ENCODE data around the gene SBF1.

Gene SBF1

DNA sequence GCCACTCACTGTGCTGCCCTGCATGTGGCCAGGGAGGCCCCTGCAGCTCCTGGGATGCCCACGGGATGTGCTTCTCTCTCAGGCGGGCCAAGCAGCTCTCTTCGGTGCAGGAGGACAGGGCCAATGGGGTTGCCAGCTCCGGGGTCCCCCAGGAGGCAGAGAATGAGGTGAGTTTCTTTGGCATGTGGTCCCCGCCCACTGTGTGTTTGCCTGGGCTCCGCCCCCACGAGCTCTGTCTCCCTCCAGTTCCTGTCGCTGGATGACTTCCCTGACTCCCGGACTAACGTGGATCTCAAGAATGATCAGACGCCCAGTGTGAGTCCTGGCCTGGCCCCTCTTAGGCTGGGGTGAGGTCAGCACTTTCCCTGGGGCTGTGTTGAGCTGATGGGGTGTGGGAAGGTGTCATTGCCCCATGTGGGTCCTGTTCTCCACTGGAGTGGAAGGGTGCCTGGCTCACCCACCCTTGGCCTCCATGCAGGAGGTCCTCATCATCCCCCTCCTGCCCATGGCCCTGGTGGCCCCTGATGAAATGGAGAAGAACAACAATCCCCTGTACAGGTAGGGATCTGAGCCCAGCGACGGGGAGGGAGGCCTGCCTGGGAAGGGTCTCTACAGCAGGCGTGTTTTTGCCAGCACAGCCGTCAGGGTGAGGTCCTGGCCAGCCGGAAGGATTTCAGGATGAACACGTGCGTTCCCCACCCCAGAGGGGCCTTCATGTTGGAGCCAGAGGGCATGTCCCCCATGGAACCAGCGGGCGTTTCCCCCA is 42.8 kb upstream of the SBF1 start:
- H4K20me1 ChIP-seq (ENCODE audit: insufficient read depth, low read length) = no peaks in the 10 kb centered on the region
- no peaks in the 10 kb centered on the region for H3K4me1 ChIP-seq (ENCODE audit: insufficient read depth, low read length, severe bottlenecking)
- H3K4me3 ChIP-seq (ENCODE audit: low read depth, low read length, poor library complexity, severe bottlenecking) = no peak overlapping the region
- no peak overlapping the region for H3K4me2 ChIP-seq (ENCODE audit: low read length)
- TF ChIP-seq, protein P1, sequence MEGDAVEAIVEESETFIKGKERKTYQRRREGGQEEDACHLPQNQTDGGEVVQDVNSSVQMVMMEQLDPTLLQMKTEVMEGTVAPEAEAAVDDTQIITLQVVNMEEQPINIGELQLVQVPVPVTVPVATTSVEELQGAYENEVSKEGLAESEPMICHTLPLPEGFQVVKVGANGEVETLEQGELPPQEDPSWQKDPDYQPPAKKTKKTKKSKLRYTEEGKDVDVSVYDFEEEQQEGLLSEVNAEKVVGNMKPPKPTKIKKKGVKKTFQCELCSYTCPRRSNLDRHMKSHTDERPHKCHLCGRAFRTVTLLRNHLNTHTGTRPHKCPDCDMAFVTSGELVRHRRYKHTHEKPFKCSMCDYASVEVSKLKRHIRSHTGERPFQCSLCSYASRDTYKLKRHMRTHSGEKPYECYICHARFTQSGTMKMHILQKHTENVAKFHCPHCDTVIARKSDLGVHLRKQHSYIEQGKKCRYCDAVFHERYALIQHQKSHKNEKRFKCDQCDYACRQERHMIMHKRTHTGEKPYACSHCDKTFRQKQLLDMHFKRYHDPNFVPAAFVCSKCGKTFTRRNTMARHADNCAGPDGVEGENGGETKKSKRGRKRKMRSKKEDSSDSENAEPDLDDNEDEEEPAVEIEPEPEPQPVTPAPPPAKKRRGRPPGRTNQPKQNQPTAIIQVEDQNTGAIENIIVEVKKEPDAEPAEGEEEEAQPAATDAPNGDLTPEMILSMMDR (IDR thresholded peaks at IDR 0.05; ENCODE audit: low read length) = no peak
- no peak for TF ChIP-seq EZH2 (IDR thresholded peaks at IDR 0.05; ENCODE audit: borderline replicate concordance, low read length)
- H3F3A ChIP-seq (ENCODE audit: insufficient read depth, low read length) = no peaks in the 10 kb centered on the region
- no peaks in the 10 kb centered on the region for H3K27me3 ChIP-seq (ENCODE audit: insufficient read depth, low read length)
- no peak overlapping the region for H2AFZ ChIP-seq (ENCODE audit: low read length)
- H3K36me3 ChIP-seq (ENCODE audit: insufficient read depth, low read length) = peaks cover 81% of the 10 kb centered on the region
- H3K79me2 ChIP-seq (ENCODE audit: insufficient read depth, low read length) = peaks cover 25% of the 10 kb centered on the region
- no peak overlapping the region for H3K9ac ChIP-seq (ENCODE audit: low read length)
- H3K9me2 ChIP-seq (ENCODE audit: low read depth, low read length) = no peaks in the 10 kb centered on the region
- no peak overlapping the region for H3K27ac ChIP-seq (ENCODE audit: low read depth, low read length, poor library complexity, severe bottlenecking)
- no peaks in the 10 kb centered on the region for H3K9me3 ChIP-seq (ENCODE audit: low read length)

DNA sequence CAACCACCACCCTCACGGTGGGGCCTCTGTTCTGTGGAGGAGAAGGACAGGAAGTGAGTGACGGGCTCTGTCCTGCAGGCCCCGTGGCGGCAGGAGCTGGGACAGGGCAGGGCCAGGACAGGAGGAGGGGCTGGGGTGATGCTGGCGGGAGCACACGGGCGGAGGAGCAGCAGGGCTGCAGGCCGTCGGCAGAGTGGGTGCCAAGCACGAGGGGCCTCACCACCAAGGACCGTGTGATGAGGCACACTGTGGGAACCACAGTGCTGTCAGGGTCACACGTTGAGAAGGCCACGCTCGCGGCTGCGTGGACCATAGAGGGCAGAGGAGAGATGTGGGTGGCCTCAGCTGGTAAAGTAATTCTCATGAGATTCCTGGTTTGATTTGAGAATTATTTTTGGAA is 42.1 kb upstream of the SBF1 start:
- H3K4me2 ChIP-seq (ENCODE audit: low read length) = no peak overlapping the region
- H3K4me1 ChIP-seq (ENCODE audit: insufficient read depth, low read length, severe bottlenecking) = no peaks in the 10 kb centered on the region
- no peak overlapping the region for H3K9ac ChIP-seq (ENCODE audit: low read length)
- no peaks in the 10 kb centered on the region for H4K20me1 ChIP-seq (ENCODE audit: insufficient read depth, low read length)
- H3K36me3 ChIP-seq (ENCODE audit: insufficient read depth, low read length) = peaks cover 81% of the 10 kb centered on the region
- H3K27ac ChIP-seq (ENCODE audit: low read depth, low read length, poor library complexity, severe bottlenecking) = no peak overlapping the region
- H3K9me2 ChIP-seq (ENCODE audit: low read depth, low read length) = no peaks in the 10 kb centered on the region
- H2AFZ ChIP-seq (ENCODE audit: low read length) = no peak overlapping the region
- H3F3A ChIP-seq (ENCODE audit: insufficient read depth, low read length) = no peaks in the 10 kb centered on the region
- no peak overlapping the region for H3K4me3 ChIP-seq (ENCODE audit: low read depth, low read length, poor library complexity, severe bottlenecking)
- peaks cover 32% of the 10 kb centered on the region for H3K79me2 ChIP-seq (ENCODE audit: insufficient read depth, low read length)
- no peaks in the 10 kb centered on the region for H3K27me3 ChIP-seq (ENCODE audit: insufficient read depth, low read length)
- TF ChIP-seq, protein P1 (IDR thresholded peaks at IDR 0.05; ENCODE audit: low read length) = no peak
- no peak for TF ChIP-seq EZH2 (IDR thresholded peaks at IDR 0.05; ENCODE audit: borderline replicate concordance, low read length)
- H3K9me3 ChIP-seq (ENCODE audit: low read length) = no peaks in the 10 kb centered on the region

DNA sequence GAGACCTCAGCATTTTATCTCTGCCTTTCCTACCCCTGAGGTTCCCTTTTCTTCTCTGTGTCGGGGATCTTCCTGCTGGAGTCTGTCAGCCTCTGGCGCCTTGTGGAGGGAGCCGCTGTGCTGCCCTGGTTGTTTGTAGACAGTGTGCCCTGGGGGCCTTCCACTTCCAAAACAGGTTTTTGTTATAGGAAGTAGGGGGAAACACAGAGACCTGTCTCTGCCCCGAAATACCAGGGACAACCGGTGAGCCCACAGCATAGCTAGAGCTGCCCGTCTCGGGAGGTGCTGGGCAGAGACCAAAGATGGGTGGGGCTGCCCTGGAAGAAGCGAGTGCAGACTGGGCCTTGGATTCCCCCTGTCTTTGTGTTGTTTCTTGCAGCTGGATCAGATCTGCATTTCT is 41.2 kb upstream of the SBF1 start:
- Histone ChIP-seq H3K4me2 (ENCODE audit: low read length) (no peak overlapping the region), H3K9me2 (ENCODE audit: low read depth, low read length) (no peaks in the 10 kb centered on the region), H3K4me3 (ENCODE audit: low read depth, low read length, poor library complexity, severe bottlenecking) (no peak overlapping the region), H4K20me1 (ENCODE audit: insufficient read depth, low read length) (no peaks in the 10 kb centered on the region), H3K79me2 (ENCODE audit: insufficient read depth, low read length) (peaks cover 33% of the 10 kb centered on the region), H3K9me3 (ENCODE audit: low read length) (no peaks in the 10 kb centered on the region), H3K4me1 (ENCODE audit: insufficient read depth, low read length, severe bottlenecking) (no peaks in the 10 kb centered on the region), H3K36me3 (ENCODE audit: insufficient read depth, low read length) (peaks cover 75% of the 10 kb centered on the region), H3K27me3 (ENCODE audit: insufficient read depth, low read length) (no peaks in the 10 kb centered on the region), H3K27ac (ENCODE audit: low read depth, low read length, poor library complexity, severe bottlenecking) (no peak overlapping the region), H2AFZ (ENCODE audit: low read length) (no peak overlapping the region), H3F3A (ENCODE audit: insufficient read depth, low read length) (no peaks in the 10 kb centered on the region), H3K9ac (ENCODE audit: low read length) (no peak overlapping the region)
- TF ChIP-seq EZH2 (IDR thresholded peaks at IDR 0.05; ENCODE audit: borderline replicate concordance, low read length) = no peak
- TF ChIP-seq, protein P1 (IDR thresholded peaks at IDR 0.05; ENCODE audit: low read length) = no peak
